Activated CD4-positive, alpha-beta memory T cell treated with anti-CD3 and anti-CD28 coated beads for 36 hours (primary cell): Measurements from ENCODE around the gene COIL. TPM values are rescaled to one million over a fixed set of nuclear protein-coding genes. Genes with fewer than 3 reads are reported as not detected.
A peak's percentile ranks its signal among the peaks of the same experiment; 100 is the strongest.

Experiments
- CTCF ChIA-PET: fragments of 350-600 bp; sonication (Branson Sonifier 250); formaldehyde crosslinking; loops from one replicate; lab custom pipeline; 2021; ENCODE audit warnings: antibody characterized with exemption, inconsistent platforms; lab: Charles Lee
- POLR2A ChIA-PET: fragments of 350-600 bp; sonication (Branson Sonifier 250); formaldehyde crosslinking; loops from one replicate; lab custom pipeline; 2021; ENCODE audit warnings: antibody characterized with exemption; lab: Charles Lee
- DNase-seq: peaks from one replicate; pipeline ENCODE4 v3.0.0-alpha.2; 2020
- H3K27ac Mint-ChIP-seq: one replicate; pipeline ENCODE4 v1.8.0; 2021; ENCODE audit warnings: mixed read lengths
- H3K27me3 Mint-ChIP-seq: one replicate; pipeline ENCODE4 v1.8.0; 2021; ENCODE audit warnings: mixed read lengths
- H3K36me3 Mint-ChIP-seq: one replicate; pipeline ENCODE4 v1.8.0; 2021; ENCODE audit warnings: mixed read lengths
- H3K4me1 Mint-ChIP-seq: one replicate; pipeline ENCODE4 v1.8.0; 2021; ENCODE audit warnings: low read depth, mixed read lengths
- H3K4me3 Mint-ChIP-seq: one replicate; pipeline ENCODE4 v1.8.0; 2021; ENCODE audit warnings: mild to moderate bottlenecking, mixed read lengths
- H3K9me3 Mint-ChIP-seq: one replicate; pipeline ENCODE4 v1.8.0; 2021; ENCODE audit warnings: mixed read lengths
- intact Hi-C: fragments of 100-400 bp; cut with micrococcal nuclease; formaldehyde crosslinking; loops from one replicate; pipeline ENCODE4 v1.15.1; 2023
- total RNA-seq, 2 experiments: library from RNA; stranded (reverse); gene quantifications; one replicate each; pipeline ENCODE4 v1.2.3, GENCODE V29; 2021

The COIL gene
- 10 to 100 TPM; 16.9 TPM for total RNA-seq

GRCh38 chr17:56960596-56961538 is at the start of gene COIL:
COIL (minus strand) TSS chr17:56961050; CDS start chr17:56961019, 31 bp downstream.
- H3K4me3 Mint-ChIP-seq = peak within 1 kb of the TSS; percentile 80
- H3K36me3 Mint-ChIP-seq = no peaks in the 10 kb centered on the region
- no peaks in the 10 kb centered on the region for H3K27me3 Mint-ChIP-seq
- POLR2A ChIA-PET = interaction anchor here (0.7 to 1.2 kb wide), 4 partner anchors 14 to 127 kb away, joined by 3 to 4 read pairs (median 4); partner anchors contain the start of genes C17orf67, DGKE and TRIM25
- H3K27ac Mint-ChIP-seq = peak within 1 kb of the TSS; percentile 85
- H3K4me1 Mint-ChIP-seq = peaks cover 26% of the 10 kb centered on the region
- intact Hi-C loops = loop anchor here (1.0 to 10.0 kb wide), 4 partner anchors 17 to 366 kb away; partner anchors contain the start of genes C17orf67, DGKE, NOG and SCPEP1
- peak; percentile 95 for DNase-seq
- CTCF ChIA-PET = interaction anchor here (0.6 to 1.6 kb wide), 5 partner anchors 12 to 124 kb away, joined by 3 to 4 read pairs (median 3); partner anchors contain the start of gene AKAP1
- no peaks in the 10 kb centered on the region for H3K9me3 Mint-ChIP-seq

GRCh38 chr17:57010487-57010886 is 49.6 kb upstream of the COIL start:
- ChIA-PET POLR2A (interaction anchor here (0.9 kb wide), 1 partner anchor 26 kb away, joined by 3 read pairs; no protein-coding TSS in a partner anchor), CTCF (interaction anchor here (0.6 to 2.6 kb wide), 8 partner anchors 12 to 230 kb away, joined by 3 to 11 read pairs (median 4); no protein-coding TSS in a partner anchor)
- Mint-ChIP-seq H3K4me3 (no peak overlapping the region), H3K9me3 (no peaks in the 10 kb centered on the region), H3K27ac (no peak overlapping the region), H3K36me3 (no peaks in the 10 kb centered on the region), H3K4me1 (peaks cover 7% of the 10 kb centered on the region), H3K27me3 (peaks cover 4% of the 10 kb centered on the region)
- no peak for DNase-seq
- intact Hi-C loops = loop anchor here (5.0 kb wide), 1 partner anchor 33 kb away; the partner anchor contains the start of gene SCPEP1

- H3K4me3 Mint-ChIP-seq = no peak overlapping the region
- peaks cover 4% of the 10 kb centered on the region for H3K27me3 Mint-ChIP-seq
- H3K36me3 Mint-ChIP-seq = no peaks in the 10 kb centered on the region
- DNase-seq = peak; percentile 72
- no peak overlapping the region for H3K27ac Mint-ChIP-seq
- H3K4me1 Mint-ChIP-seq = peaks cover 7% of the 10 kb centered on the region
- ChIA-PET POLR2A (interaction anchor here (0.9 kb wide), 1 partner anchor 25 kb away, joined by 3 read pairs; no protein-coding TSS in a partner anchor), CTCF (interaction anchor here (0.6 to 2.6 kb wide), 9 partner anchors 11 to 229 kb away, joined by 3 to 11 read pairs (median 3); no protein-coding TSS in a partner anchor)
- H3K9me3 Mint-ChIP-seq = no peaks in the 10 kb centered on the region
- intact Hi-C loops = loop anchor here (5.0 kb wide), 1 partner anchor 33 kb away; the partner anchor contains the start of gene SCPEP1
Measured at GRCh38 chr17:57009737-57010445, 49.0 kb upstream of the COIL start.

- Mint-ChIP-seq H3K36me3 (no peaks in the 10 kb centered on the region), H3K9me3 (no peaks in the 10 kb centered on the region), H3K27me3 (peaks cover 4% of the 10 kb centered on the region), H3K4me3 (no peak overlapping the region), H3K4me1 (peaks cover 7% of the 10 kb centered on the region), H3K27ac (no peak overlapping the region)
- CTCF ChIA-PET = interaction anchor here (0.6 kb wide), 1 partner anchor 50 kb away, joined by 4 read pairs; no protein-coding TSS in a partner anchor
- DNase-seq = no peak
- intact Hi-C loops = no loop called here
- POLR2A ChIA-PET = no interaction called here
Measured at GRCh38 chr17:57008958-57009357, 48.1 kb upstream of the COIL start.

GRCh38 chr17:57006040-57006439 is 45.2 kb upstream of the COIL start:
- no peak overlapping the region for H3K27ac Mint-ChIP-seq
- CTCF ChIA-PET = no interaction called here
- H3K27me3 Mint-ChIP-seq = no peaks in the 10 kb centered on the region
- H3K4me3 Mint-ChIP-seq = no peak overlapping the region
- peaks cover 7% of the 10 kb centered on the region for H3K4me1 Mint-ChIP-seq
- H3K9me3 Mint-ChIP-seq = no peaks in the 10 kb centered on the region
- intact Hi-C loops = no loop called here
- POLR2A ChIA-PET = no interaction called here
- DNase-seq = no peak
- peaks cover 8% of the 10 kb centered on the region for H3K36me3 Mint-ChIP-seq

GRCh38 chr17:57004944-57005579 is 44.2 kb upstream of the COIL start:
- peaks cover 5% of the 10 kb centered on the region for H3K4me1 Mint-ChIP-seq
- H3K27me3 Mint-ChIP-seq = no peaks in the 10 kb centered on the region
- H3K4me3 Mint-ChIP-seq = no peak overlapping the region
- intact Hi-C loops = no loop called here
- peaks cover 9% of the 10 kb centered on the region for H3K36me3 Mint-ChIP-seq
- ChIA-PET POLR2A (no interaction called here), CTCF (no interaction called here)
- H3K9me3 Mint-ChIP-seq = no peaks in the 10 kb centered on the region
- no peak for DNase-seq
- H3K27ac Mint-ChIP-seq = no peak overlapping the region

- ChIA-PET POLR2A (no interaction called here), CTCF (no interaction called here)
- Mint-ChIP-seq H3K9me3 (no peaks in the 10 kb centered on the region), H3K27me3 (no peaks in the 10 kb centered on the region), H3K4me3 (no peak overlapping the region), H3K4me1 (no peaks in the 10 kb centered on the region), H3K36me3 (peaks cover 9% of the 10 kb centered on the region), H3K27ac (no peak overlapping the region)
- intact Hi-C loops = no loop called here
- no peak for DNase-seq
Measured at GRCh38 chr17:57002904-57003303, 42.1 kb upstream of the COIL start.

- intact Hi-C loops = no loop called here
- H3K4me1 Mint-ChIP-seq = no peaks in the 10 kb centered on the region
- DNase-seq = no peak
- H3K36me3 Mint-ChIP-seq = peaks cover 13% of the 10 kb centered on the region
- H3K4me3 Mint-ChIP-seq = no peak overlapping the region
- no peaks in the 10 kb centered on the region for H3K27me3 Mint-ChIP-seq
- H3K9me3 Mint-ChIP-seq = no peaks in the 10 kb centered on the region
- H3K27ac Mint-ChIP-seq = no peak overlapping the region
- ChIA-PET CTCF (no interaction called here), POLR2A (no interaction called here)
Measured at GRCh38 chr17:57001541-57001940, 40.7 kb upstream of the COIL start.

- Mint-ChIP-seq H3K27ac (no peak overlapping the region), H3K27me3 (no peaks in the 10 kb centered on the region), H3K4me3 (no peak overlapping the region), H3K9me3 (no peaks in the 10 kb centered on the region), H3K4me1 (no peaks in the 10 kb centered on the region), H3K36me3 (peaks cover 6% of the 10 kb centered on the region)
- ChIA-PET POLR2A (no interaction called here), CTCF (no interaction called here)
- DNase-seq = no peak
- intact Hi-C loops = no loop called here
Measured at GRCh38 chr17:56997313-56997712, 36.5 kb upstream of the COIL start.

GRCh38 chr17:56995766-56996165 is 34.9 kb upstream of the COIL start:
- no peaks in the 10 kb centered on the region for H3K9me3 Mint-ChIP-seq
- ChIA-PET CTCF (interaction anchor here (0.9 kb wide), 1 partner anchor 176 kb away, joined by 3 read pairs; no protein-coding TSS in a partner anchor), POLR2A (no interaction called here)
- no peak overlapping the region for H3K4me3 Mint-ChIP-seq
- intact Hi-C loops = no loop called here
- DNase-seq = no peak
- peaks cover 4% of the 10 kb centered on the region for H3K36me3 Mint-ChIP-seq
- no peaks in the 10 kb centered on the region for H3K4me1 Mint-ChIP-seq
- H3K27ac Mint-ChIP-seq = no peak overlapping the region
- H3K27me3 Mint-ChIP-seq = no peaks in the 10 kb centered on the region

- CTCF ChIA-PET = no interaction called here
- DNase-seq = no peak
- H3K36me3 Mint-ChIP-seq = peaks cover 4% of the 10 kb centered on the region
- POLR2A ChIA-PET = no interaction called here
- H3K4me1 Mint-ChIP-seq = no peaks in the 10 kb centered on the region
- H3K27me3 Mint-ChIP-seq = no peaks in the 10 kb centered on the region
- intact Hi-C loops = no loop called here
- H3K4me3 Mint-ChIP-seq = no peak overlapping the region
- no peak overlapping the region for H3K27ac Mint-ChIP-seq
- H3K9me3 Mint-ChIP-seq = no peaks in the 10 kb centered on the region
Measured at GRCh38 chr17:56994009-56994792, 33.4 kb upstream of the COIL start.
